ENCODE results near the gene PLOD2. TPM values are rescaled to one million over a fixed set of nuclear protein-coding genes. Genes with fewer than 3 reads are reported as not detected.

Gene PLOD2
- total RNA-seq, 1 donor from 2014 or later = 208 TPM

DNA sequence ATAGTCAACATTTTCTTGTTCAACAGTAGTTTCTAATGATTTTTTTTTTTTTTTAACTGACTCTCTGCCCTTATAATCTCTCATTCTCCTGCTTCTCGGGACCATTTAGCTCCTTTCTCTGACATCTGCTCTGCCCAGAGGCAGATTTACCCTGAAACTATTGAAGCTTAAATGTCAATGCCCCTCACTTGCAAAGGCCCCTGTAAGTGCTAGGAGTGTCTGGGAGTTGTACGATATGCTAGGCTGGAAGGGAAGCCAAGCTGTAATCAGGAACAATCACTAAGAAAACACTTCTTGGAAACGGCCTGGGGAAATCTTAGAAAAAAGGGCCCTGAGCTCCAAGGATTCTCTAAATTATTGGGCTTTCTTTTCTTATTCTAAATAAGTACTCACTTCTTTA lies 5.8 kb upstream of the PLOD2 start:
- H3K9me3 Mint-ChIP-seq (ENCODE audit: low read depth) = peaks cover 13% of the 10 kb centered on the region
- no peak overlapping the region for H3K4me3 Mint-ChIP-seq (ENCODE audit: unreplicated experiment)
- H3K27ac Mint-ChIP-seq (ENCODE audit: unreplicated experiment) = peak overlapping the region; percentile 96
- peaks cover 4% of the 10 kb centered on the region for H3K36me3 Mint-ChIP-seq (ENCODE audit: low read depth)
- H3K4me1 Mint-ChIP-seq (ENCODE audit: low read depth) = peaks cover 54% of the 10 kb centered on the region
- TF ChIP-seq, protein P1, sequence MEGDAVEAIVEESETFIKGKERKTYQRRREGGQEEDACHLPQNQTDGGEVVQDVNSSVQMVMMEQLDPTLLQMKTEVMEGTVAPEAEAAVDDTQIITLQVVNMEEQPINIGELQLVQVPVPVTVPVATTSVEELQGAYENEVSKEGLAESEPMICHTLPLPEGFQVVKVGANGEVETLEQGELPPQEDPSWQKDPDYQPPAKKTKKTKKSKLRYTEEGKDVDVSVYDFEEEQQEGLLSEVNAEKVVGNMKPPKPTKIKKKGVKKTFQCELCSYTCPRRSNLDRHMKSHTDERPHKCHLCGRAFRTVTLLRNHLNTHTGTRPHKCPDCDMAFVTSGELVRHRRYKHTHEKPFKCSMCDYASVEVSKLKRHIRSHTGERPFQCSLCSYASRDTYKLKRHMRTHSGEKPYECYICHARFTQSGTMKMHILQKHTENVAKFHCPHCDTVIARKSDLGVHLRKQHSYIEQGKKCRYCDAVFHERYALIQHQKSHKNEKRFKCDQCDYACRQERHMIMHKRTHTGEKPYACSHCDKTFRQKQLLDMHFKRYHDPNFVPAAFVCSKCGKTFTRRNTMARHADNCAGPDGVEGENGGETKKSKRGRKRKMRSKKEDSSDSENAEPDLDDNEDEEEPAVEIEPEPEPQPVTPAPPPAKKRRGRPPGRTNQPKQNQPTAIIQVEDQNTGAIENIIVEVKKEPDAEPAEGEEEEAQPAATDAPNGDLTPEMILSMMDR (IDR thresholded peaks at IDR 0.05) = no peak
- no peaks in the 10 kb centered on the region for H3K27me3 Mint-ChIP-seq (ENCODE audit: low read depth)
- no peak for DNase-seq (ENCODE audit: low spot score)

DNA sequence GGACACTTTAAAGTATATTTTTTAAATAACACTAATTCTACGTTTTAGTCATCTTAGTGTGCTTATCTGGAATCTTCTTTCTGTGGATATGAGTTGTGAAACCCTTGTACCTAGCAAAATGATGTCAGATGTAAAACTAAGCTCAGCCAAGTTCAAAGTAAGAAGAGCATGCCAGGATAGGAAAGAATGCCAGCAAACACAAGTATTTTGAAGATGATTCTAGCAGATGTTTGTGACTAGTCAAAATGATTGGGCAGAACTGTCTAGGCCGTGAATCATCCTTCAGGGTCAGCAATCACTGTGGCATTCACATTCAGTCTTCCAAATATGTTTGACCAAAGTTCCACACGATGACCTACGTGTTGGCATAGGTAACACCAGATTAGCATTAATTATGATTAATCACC lies 5.4 kb upstream of the PLOD2 start:
- H3K36me3 Mint-ChIP-seq (ENCODE audit: low read depth) = peaks cover 4% of the 10 kb centered on the region
- H3K9me3 Mint-ChIP-seq (ENCODE audit: low read depth) = peaks cover 13% of the 10 kb centered on the region
- TF ChIP-seq, protein P1 (IDR thresholded peaks at IDR 0.05) = no peak
- H3K27ac Mint-ChIP-seq (ENCODE audit: unreplicated experiment) = peak overlapping the region; percentile 96
- DNase-seq (ENCODE audit: low spot score) = no peak
- peaks cover 58% of the 10 kb centered on the region for H3K4me1 Mint-ChIP-seq (ENCODE audit: low read depth)
- H3K4me3 Mint-ChIP-seq (ENCODE audit: unreplicated experiment) = no peak overlapping the region
- H3K27me3 Mint-ChIP-seq (ENCODE audit: low read depth) = no peaks in the 10 kb centered on the region

DNA sequence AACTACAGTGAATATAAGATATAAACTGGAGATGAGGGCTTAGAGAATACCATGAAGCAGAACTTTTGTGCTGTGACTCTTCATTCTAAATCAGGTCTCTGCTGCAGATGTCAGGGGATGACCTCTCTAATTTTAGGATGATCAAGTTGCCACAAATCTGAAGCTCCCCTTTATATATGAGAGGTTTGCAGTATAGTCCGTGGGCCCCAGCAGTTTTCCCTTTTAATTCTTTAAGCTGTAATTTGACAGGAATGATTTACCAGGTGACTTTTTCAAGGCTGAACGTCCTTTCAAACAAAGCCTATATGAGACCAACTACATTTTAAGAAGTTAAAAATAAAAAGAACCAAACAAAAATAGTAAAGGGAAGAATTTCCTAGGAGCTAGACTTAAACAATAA lies 4.9 kb upstream of the PLOD2 start:
- Mint-ChIP-seq H3K9me3 (ENCODE audit: low read depth) (peaks cover 11% of the 10 kb centered on the region), H3K4me1 (ENCODE audit: low read depth) (peaks cover 59% of the 10 kb centered on the region), H3K36me3 (ENCODE audit: low read depth) (peaks cover 4% of the 10 kb centered on the region), H3K27ac (ENCODE audit: unreplicated experiment) (peak overlapping the region; percentile 96), H3K27me3 (ENCODE audit: low read depth) (no peaks in the 10 kb centered on the region), H3K4me3 (ENCODE audit: unreplicated experiment) (peak overlapping the region; percentile 33)
- TF ChIP-seq, protein P1 (IDR thresholded peaks at IDR 0.05) = no peak
- no peak for DNase-seq (ENCODE audit: low spot score)

DNA sequence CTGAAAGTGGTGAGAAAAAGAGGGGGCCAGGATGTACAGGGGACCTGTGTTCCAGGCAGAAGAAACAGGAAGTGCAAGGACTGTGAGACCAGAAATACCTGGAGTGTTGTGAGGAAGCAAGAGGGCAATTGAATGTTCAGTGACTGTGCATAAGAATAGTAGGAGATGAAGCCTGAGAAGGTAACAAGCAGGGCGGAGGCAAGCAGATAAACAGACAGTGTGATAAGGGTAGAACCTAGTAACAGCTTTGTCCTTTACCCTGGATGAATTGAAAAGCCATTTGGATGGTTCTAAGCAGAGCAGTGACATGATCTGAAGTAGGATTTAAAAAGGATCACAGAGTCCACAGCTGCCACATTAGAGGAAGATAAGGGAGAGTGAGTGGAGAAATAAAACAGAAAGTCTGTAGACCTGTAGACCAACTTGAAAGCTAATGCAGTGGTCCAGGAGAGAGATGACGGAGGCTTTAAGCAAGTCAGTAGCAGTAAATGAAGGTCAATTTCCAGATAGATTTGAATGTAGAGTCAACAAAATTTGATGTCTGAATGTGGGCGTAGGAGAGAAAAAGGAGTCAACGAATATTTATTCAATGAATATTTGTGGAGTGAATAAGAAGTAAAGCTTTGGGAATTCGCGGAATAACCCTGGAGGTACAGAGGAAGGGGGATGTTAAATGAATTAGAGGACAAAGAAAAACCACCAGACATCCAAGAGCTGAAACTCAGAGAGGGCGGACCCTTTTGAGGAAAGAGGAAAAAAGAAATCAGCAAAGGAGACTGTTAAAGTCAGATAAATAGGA lies 4.2 kb upstream of the PLOD2 start:
- no peak for DNase-seq (ENCODE audit: low spot score)

DNA sequence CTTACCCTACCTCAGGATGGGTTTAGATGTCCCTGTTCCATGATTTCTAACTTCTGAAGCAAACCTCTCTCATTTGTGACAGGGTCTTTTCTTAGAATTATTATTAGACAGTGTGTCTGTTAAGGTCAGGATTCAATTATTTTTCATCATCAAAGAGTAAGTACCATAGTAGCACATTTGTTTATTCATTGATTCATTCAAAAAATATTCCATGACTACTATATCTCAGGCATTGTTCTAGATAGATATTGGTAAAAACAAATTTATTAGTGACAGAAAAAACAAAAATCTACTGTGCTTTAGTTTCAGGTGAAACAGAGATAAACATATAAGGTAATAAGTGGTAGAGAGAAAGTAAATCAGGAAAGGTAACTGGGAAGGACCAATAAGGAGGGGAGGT lies 3.5 kb upstream of the PLOD2 start:
- peak overlapping the region; percentile 96 for H3K27ac Mint-ChIP-seq (ENCODE audit: unreplicated experiment)
- H3K4me1 Mint-ChIP-seq (ENCODE audit: low read depth) = peaks cover 59% of the 10 kb centered on the region
- peaks cover 2% of the 10 kb centered on the region for H3K36me3 Mint-ChIP-seq (ENCODE audit: low read depth)
- H3K4me3 Mint-ChIP-seq (ENCODE audit: unreplicated experiment) = no peak overlapping the region
- no peaks in the 10 kb centered on the region for H3K27me3 Mint-ChIP-seq (ENCODE audit: low read depth)
- TF ChIP-seq, protein P1 (IDR thresholded peaks at IDR 0.05) = no peak
- no peak for DNase-seq (ENCODE audit: low spot score)
- H3K9me3 Mint-ChIP-seq (ENCODE audit: low read depth) = peaks cover 4% of the 10 kb centered on the region

More for the DNA sequence above, 4.2 kb upstream of the PLOD2 start:
- Mint-ChIP-seq H3K9me3 (ENCODE audit: low read depth) (peaks cover 6% of the 10 kb centered on the region), H3K36me3 (ENCODE audit: low read depth) (peaks cover 3% of the 10 kb centered on the region), H3K4me3 (ENCODE audit: unreplicated experiment) (peak overlapping the region; percentile 33), H3K4me1 (ENCODE audit: low read depth) (peaks cover 59% of the 10 kb centered on the region), H3K27me3 (ENCODE audit: low read depth) (no peaks in the 10 kb centered on the region), H3K27ac (ENCODE audit: unreplicated experiment) (peak overlapping the region; percentile 96)
- TF ChIP-seq, protein P1 (IDR thresholded peaks at IDR 0.05) = no peak
